ENCODE data around the gene CCPG1. TPM values are rescaled to one million over a fixed set of nuclear protein-coding genes. Genes with fewer than 3 reads are reported as not detected.

Gene CCPG1
- total and polyA plus RNA-seq, 7 experiments from 2014 or later, result 17.9 to 40.9 (median 28.4) TPM

DNA sequence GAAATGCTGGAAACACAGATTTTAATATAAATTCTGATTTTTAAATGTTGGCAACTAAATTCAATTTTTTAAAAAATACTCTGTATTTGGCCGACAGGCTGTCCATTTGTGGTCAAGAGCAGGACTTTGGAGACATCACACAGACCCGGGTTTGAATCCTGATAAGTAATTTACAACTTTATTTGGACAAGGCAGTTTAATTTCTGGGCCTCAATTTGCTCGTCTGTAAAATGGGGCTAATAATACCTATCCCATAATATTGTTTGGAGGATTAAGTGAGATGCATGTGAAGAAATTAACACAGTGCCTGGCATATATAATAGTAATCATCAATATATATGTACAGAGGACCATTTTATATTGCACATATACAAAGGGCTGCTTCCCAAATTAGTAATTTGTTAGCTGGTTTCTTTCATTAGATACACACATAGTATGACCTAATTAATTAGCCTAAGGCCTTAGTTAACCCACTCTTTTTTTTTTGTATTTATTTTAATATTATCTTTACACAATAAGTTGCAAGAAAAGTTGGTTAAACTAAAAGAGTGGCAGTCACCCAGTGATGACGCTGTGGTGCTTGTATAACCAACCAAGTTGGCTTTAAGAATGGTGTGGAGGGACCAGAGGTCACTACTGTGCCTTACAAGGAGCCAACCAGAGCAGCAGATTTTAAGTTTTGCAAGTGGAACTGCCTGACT, 88.5 kb downstream of the CCPG1 start:
- Mint-ChIP-seq H3K27me3 (no peaks in the 10 kb centered on the region), H3K27ac (peak overlapping the region; percentile 99 to 100 (median 100)), H3K4me3 (peak overlapping the region; percentile 98 to 99 (median 98)), H3K36me3 (peaks cover 5 to 32% (median 24%) of the 10 kb centered on the region in 5 donors), H3K4me1 (peaks cover 38 to 83% (median 69%) of the 10 kb centered on the region in 7 donors), H3K9me3 (peaks cover 0 to 7% (median 0%) of the 10 kb centered on the region in 11 donors)
- peaks cover 5 to 28% of the 10 kb centered on the region in 2 donors for H3K4me1 ChIP-seq (ENCODE audit: control insufficient read depth in 2 of 2, insufficient read depth in 2 of 2, low read length in 2 of 2)
- H3K36me3 ChIP-seq (ENCODE audit: control insufficient read depth in 2 of 3, insufficient read depth in 3 of 3, low read length in 3 of 3), result peaks cover 0 to 3% (median 0%) of the 10 kb centered on the region in 3 experiments
- DNase-seq (no peak), ATAC-seq (no peak)
- intact Hi-C loops (cut with micrococcal nuclease), result loop anchor here (1.0 to 10.0 kb wide), 7 partner anchors 29 to 675 kb away; partner anchors contain the start of genes CCPG1 (in 2 of the 2), PIERCE2 (in 2 of the 2), NEDD4 (in 1 of the 2) and RSL24D1 (in 1 of the 2)
- H3K4me3 ChIP-seq (ENCODE audit: low read length), result peak overlapping the region; percentile 95
- H3K9me3 ChIP-seq (ENCODE audit: control insufficient read depth in 2 of 3, low read length in 3 of 3), result no peaks in the 10 kb centered on the region
- H3K27ac ChIP-seq (ENCODE audit: low read depth, low read length), result peak overlapping the region; percentile 98
- ChIA-PET POLR2A (interaction anchor here (0.7 to 3.4 kb wide), 12 partner anchors 12 to 175 kb away, joined by 3 to 25 read pairs (median 5); partner anchors contain the start of genes CCPG1, PIERCE2 and RSL24D1), CTCF (interaction anchor here (0.7 to 1.5 kb wide), 4 partner anchors 29 to 123 kb away, joined by 3 to 6 read pairs (median 4); partner anchors contain the start of gene RSL24D1)
- no peaks in the 10 kb centered on the region for H3K27me3 ChIP-seq (ENCODE audit: control insufficient read depth in 2 of 2, insufficient read depth in 2 of 2, low read length in 2 of 2)

DNA sequence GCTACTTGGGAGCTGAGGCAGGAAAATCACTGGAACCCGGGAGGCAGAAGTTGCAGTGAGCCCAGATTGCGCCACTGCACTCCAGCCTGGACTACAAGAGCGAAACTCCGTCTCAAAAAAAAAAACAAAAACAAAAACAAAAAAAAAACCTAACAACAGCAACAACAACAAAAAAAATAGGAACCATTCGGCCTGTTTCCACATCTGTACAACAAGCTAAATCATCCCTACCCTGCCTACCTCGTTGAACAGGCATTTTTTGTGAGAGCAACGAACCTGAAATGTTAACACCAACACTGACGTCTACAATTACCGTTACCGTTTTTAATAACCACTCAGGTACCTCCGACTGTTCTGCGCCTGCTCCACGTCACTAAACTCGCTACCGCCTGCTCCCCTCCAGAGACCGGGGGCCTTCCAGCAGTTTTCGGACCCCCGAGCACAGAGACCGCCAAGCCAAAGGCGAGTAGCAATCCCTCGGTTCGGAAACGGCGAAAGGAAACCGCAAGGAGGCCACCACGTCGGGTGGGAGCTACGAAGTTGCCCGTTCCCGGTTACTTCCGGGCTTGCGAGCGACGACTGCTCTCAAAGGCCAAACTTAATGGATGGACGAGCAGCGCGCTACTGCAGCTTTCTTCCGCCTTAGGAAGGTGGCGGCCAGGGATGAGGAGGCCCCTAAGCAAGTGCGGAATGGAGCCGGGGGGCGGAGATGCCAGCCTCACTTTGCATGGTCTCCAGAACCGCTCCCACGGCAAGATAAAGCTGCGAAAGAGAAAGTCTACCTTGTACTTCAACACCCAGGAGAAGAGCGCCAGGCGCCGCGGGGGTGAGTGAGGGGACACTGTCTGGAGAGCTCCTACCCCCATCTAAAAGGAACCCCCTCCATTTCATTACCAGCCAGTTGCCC, 89.3 kb downstream of the CCPG1 start, which contains the start of the genes PIGB and PIGBOS1:
TSS of gene PIGB (plus strand) at position 635 of the 907 bp plus-strand sequence. CDS start at position 664, 29 bp downstream.
TSS of gene PIGBOS1 (minus strand) at position 536 of the 907 bp plus-strand sequence. CDS start 1,331 bp downstream, outside the sequence.
- Mint-ChIP-seq H3K27me3 (no peaks in the 10 kb centered on the region), H3K4me1 (peaks cover 41 to 86% (median 76%) of the 10 kb centered on the region in 7 donors), H3K36me3 (peaks cover 5 to 30% (median 27%) of the 10 kb centered on the region in 5 donors), H3K27ac (peak within 1 kb of the TSS; percentile 99 to 100 (median 100)), H3K4me3 (peak within 1 kb of the TSS; percentile 98 to 99 (median 98)), H3K9me3 (peaks cover 0 to 7% (median 0%) of the 10 kb centered on the region in 11 donors)
- ATAC-seq, result peak; percentile 91
- ChIA-PET CTCF (interaction anchor here (0.7 to 1.5 kb wide), 7 partner anchors 8 to 122 kb away, joined by 3 to 6 read pairs (median 3); partner anchors contain the start of gene RSL24D1), POLR2A (interaction anchor here (0.6 to 3.4 kb wide), 14 partner anchors 13 to 176 kb away, joined by 3 to 25 read pairs (median 4); partner anchors contain the start of genes CCPG1, PIERCE2 and RSL24D1)
- H3K9me3 ChIP-seq (ENCODE audit: control insufficient read depth in 2 of 3, low read length in 3 of 3), result no peaks in the 10 kb centered on the region
- H3K27ac ChIP-seq (ENCODE audit: low read depth, low read length), result peak within 1 kb of the TSS; percentile 98
- no peaks in the 10 kb centered on the region for H3K36me3 ChIP-seq (ENCODE audit: control insufficient read depth in 2 of 3, insufficient read depth in 3 of 3, low read length in 3 of 3)
- intact Hi-C loops (cut with micrococcal nuclease), result loop anchor here (1.0 to 5.0 kb wide), 6 partner anchors 29 to 123 kb away; partner anchors contain the start of genes CCPG1 (in 2 of the 2), PIERCE2 (in 2 of the 2) and RSL24D1 (in 1 of the 2)
- H3K4me3 ChIP-seq (ENCODE audit: low read length), result peak within 1 kb of the TSS; percentile 95
- no peaks in the 10 kb centered on the region for H3K27me3 ChIP-seq (ENCODE audit: control insufficient read depth in 2 of 2, insufficient read depth in 2 of 2, low read length in 2 of 2)
- peaks cover 5 to 28% of the 10 kb centered on the region in 2 donors for H3K4me1 ChIP-seq (ENCODE audit: control insufficient read depth in 2 of 2, insufficient read depth in 2 of 2, low read length in 2 of 2)
- DNase-seq, result peak; percentile 73 to 88 (median 84)

Small RNAs within 50 kb of the gene (microRNA-seq; reads per million reads assigned to microRNA genes)
- gene MIR628 (ENCODE audit: borderline microRNAs expressed), result 25.4 reads per million, percentile 35 among the genes with 10 or more reads in this experiment

Other genes with a start within 250 kb of the CCPG1 start
- gene RSL24D1, start 211.4 kb downstream of the CCPG1 start, total RNA-seq, result 100 to 1,000 TPM in 4 of 5 experiments, 10 to 100 TPM in 1; 75.9 to 128 (median 110) TPM
- 100 to 1,000 TPM in 1 of 2 donors, 10 to 100 TPM in 1; 65.0 to 119 TPM for gene RSL24D1, start 211.4 kb downstream of the CCPG1 start, polyA plus RNA-seq
- 10 to 100 TPM; 17.1 to 69.9 (median 20.7) TPM for gene RAB27A, start 118.5 kb downstream of the CCPG1 start, total RNA-seq
- 10 to 100 TPM; 17.6 to 25.4 TPM for gene RAB27A, start 118.5 kb downstream of the CCPG1 start, polyA plus RNA-seq
- 10 to 100 TPM in 4 of 5 experiments, 1 to 10 TPM in 1; 8.8 to 21.3 (median 12.5) TPM for gene PIGBOS1, start 89.2 kb downstream of the CCPG1 start, total RNA-seq
- gene PIGBOS1, start 89.2 kb downstream of the CCPG1 start, polyA plus RNA-seq, result 10 to 100 TPM; 30.6 to 49.8 TPM
- gene PIGB, start 89.1 kb downstream of the CCPG1 start, total RNA-seq, result 10 to 100 TPM; 21.4 to 30.2 (median 24.3) TPM
- 10 to 100 TPM; 11.9 to 21.0 TPM for gene PIGB, start 89.1 kb downstream of the CCPG1 start, polyA plus RNA-seq
- gene PIERCE2, start 136 bp upstream of the CCPG1 start, total RNA-seq, result under 1 TPM in 1 of 5 experiments, not detected in 4; 0.42 TPM
- gene PIERCE2, start 136 bp upstream of the CCPG1 start, polyA plus RNA-seq, result 1 to 10 TPM in 1 of 2 donors, not detected in 1; 1.3 TPM
- 1 to 10 TPM in 2 of 5 experiments, under 1 TPM in 2, not detected in 1; 0.27 to 1.3 (median 0.82) TPM for gene DNAAF4, start 99.9 kb upstream of the CCPG1 start, total RNA-seq
- under 1 TPM in 1 of 2 donors, not detected in 1; 0.50 TPM for gene DNAAF4, start 99.9 kb upstream of the CCPG1 start, polyA plus RNA-seq
- gene PYGO1, start 180.0 kb upstream of the CCPG1 start, total RNA-seq, result not detected
- not detected for gene PYGO1, start 180.0 kb upstream of the CCPG1 start, polyA plus RNA-seq

Measured in naive thymus-derived CD4-positive, alpha-beta T cell (primary cell).